GM13976 (cell line): Measurements from ENCODE around the gene CXCL14.

Experiments
- DNase-seq: peaks from one replicate; pipeline ENCODE4 v3.0.0; 2012; ENCODE audit warnings: low spot score
- CTCF ChIP-seq: IDR thresholded peaks from 2 replicates; pipeline ENCODE4 v1.5.1; 2012; ENCODE audit warnings: borderline replicate concordance, mild to moderate bottlenecking; ENCODE audit not compliant: insufficient read depth; ENCODE audit errors: extremely low read depth, missing control alignments, control extremely low read depth
- in situ Hi-C: fragments of 300-500 bp; cut with MboI; formaldehyde crosslinking; loops from one replicate; pipeline ENCODE4 v1.12.0; 2022; ENCODE audit warnings: low sequenced_read_pairs, mixed read lengths, inconsistent platforms; ENCODE audit not compliant: unreplicated experiment

The CXCL14 gene

GRCh38 chr5:135543485-135544304, 35.1 kb downstream of the CXCL14 start:
- TF ChIP-seq CTCF = no peak
- DNase-seq = peak; percentile 57
- in situ Hi-C loops = no loop called here

GRCh38 chr5:135543001-135543484, 35.7 kb downstream of the CXCL14 start:
- no peak for DNase-seq
- in situ Hi-C loops = no loop called here
- no peak for TF ChIP-seq CTCF

- TF ChIP-seq CTCF = no peak
- no peak for DNase-seq
- in situ Hi-C loops = no loop called here
Measured at GRCh38 chr5:135541807-135542502, 36.8 kb downstream of the CXCL14 start.

GRCh38 chr5:135539430-135540005, 39.3 kb downstream of the CXCL14 start:
- in situ Hi-C loops = no loop called here
- DNase-seq = no peak
- TF ChIP-seq CTCF = no peak

- in situ Hi-C loops = no loop called here
- no peak for DNase-seq
- TF ChIP-seq CTCF = no peak
Measured at GRCh38 chr5:135538261-135538660, 40.5 kb downstream of the CXCL14 start.

- no peak for DNase-seq
- in situ Hi-C loops = no loop called here
- no peak for TF ChIP-seq CTCF
Measured at GRCh38 chr5:135537745-135538144, 41.0 kb downstream of the CXCL14 start.
